ENCODE measurements around the gene PGBD2. TPM values are rescaled to one million over a fixed set of nuclear protein-coding genes. Genes with fewer than 3 reads are reported as not detected.
"Not testable (repeated sequence)": the region's sequence is repeated elsewhere in the genome, so short reads cannot be mapped to it uniquely, and the experiment has no call there.

Gene PGBD2
- polyA plus RNA-seq, 1 donor = 10.3 TPM

- DNase-seq = no peak
- H3K36me3 ChIP-seq (ENCODE audit: control insufficient read depth, insufficient read depth, low read length) = peaks cover 6% of the 10 kb centered on the region
- no peaks in the 10 kb centered on the region for H3K9me3 ChIP-seq (ENCODE audit: control insufficient read depth, low read depth, low read length)
- no peaks in the 10 kb centered on the region for H3K4me1 ChIP-seq (ENCODE audit: control insufficient read depth, insufficient read depth, low read length)
- no peak overlapping the region for H3K4me3 ChIP-seq (ENCODE audit: low read length)
- H3K27me3 ChIP-seq (ENCODE audit: control insufficient read depth, insufficient read depth, low read length) = no peaks in the 10 kb centered on the region
- no peak overlapping the region for H3K27ac ChIP-seq (ENCODE audit: low read length)
- WGBS (ENCODE audit: insufficient coverage, low lambda C conversion rate) = 80% methylated on average over 1 of the region's 7 CpGs
Measured at GRCh38 chr1:248926401-248927182, 20.6 kb downstream of the PGBD2 start.

DNA sequence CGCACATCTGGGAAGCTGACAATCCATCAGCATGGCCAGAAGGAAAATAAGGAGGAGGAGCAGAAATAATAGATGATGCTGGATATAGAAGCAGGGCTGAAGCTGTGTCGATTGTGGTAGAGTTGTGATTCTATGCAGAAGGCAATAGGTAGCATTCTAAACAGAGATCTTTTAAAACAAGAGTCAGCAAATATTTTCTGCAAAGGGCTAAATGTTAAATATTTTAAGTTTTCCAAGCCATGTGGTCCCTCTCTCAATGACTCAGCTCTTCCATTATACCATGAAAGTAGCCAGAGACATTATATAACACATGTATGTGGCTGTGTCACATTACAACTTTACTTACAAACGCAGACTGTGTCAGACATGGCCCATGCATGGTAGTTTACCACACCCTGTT is 21.2 kb downstream of the PGBD2 start:
- H3K9me3 ChIP-seq (ENCODE audit: control insufficient read depth, low read depth, low read length); H3K27ac ChIP-seq (ENCODE audit: low read length); DNase-seq; H3K4me3 ChIP-seq (ENCODE audit: low read length); H3K4me1 ChIP-seq (ENCODE audit: control insufficient read depth, insufficient read depth, low read length); H3K36me3 ChIP-seq (ENCODE audit: control insufficient read depth, insufficient read depth, low read length); H3K27me3 ChIP-seq (ENCODE audit: control insufficient read depth, insufficient read depth, low read length): not testable (repeated sequence)
- WGBS (ENCODE audit: insufficient coverage, low lambda C conversion rate) = 70% methylated on average over 1 of the region's 3 CpGs

DNA sequence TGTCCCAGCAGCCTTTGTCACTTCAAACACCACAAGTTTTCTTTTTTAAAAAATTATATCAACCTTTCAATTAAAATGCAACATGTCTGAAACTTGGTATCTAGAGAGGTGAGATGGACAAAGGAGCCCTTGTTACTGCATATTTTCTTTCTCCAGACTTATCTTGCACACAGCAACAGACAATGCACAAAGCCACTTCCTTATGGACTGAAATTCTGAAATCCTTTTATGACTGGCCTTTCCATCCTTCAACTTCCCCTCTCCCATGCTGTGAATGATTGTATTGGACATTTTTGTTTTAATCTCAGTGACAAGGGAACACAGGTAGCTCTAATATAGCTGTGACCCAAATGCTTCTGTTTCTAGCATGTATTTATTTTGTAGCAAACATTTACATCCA is 22.1 kb downstream of the PGBD2 start:
- not testable (repeated sequence) for H3K9me3 ChIP-seq (ENCODE audit: control insufficient read depth, low read depth, low read length); H3K4me3 ChIP-seq (ENCODE audit: low read length); H3K36me3 ChIP-seq (ENCODE audit: control insufficient read depth, insufficient read depth, low read length); H3K4me1 ChIP-seq (ENCODE audit: control insufficient read depth, insufficient read depth, low read length); DNase-seq; H3K27me3 ChIP-seq (ENCODE audit: control insufficient read depth, insufficient read depth, low read length); H3K27ac ChIP-seq (ENCODE audit: low read length)

GRCh38 chr1:248930037-248930436 is 24.0 kb downstream of the PGBD2 start:
- WGBS (ENCODE audit: insufficient coverage, low lambda C conversion rate) = 100% methylated on average over 1 of the region's 4 CpGs
- not testable (repeated sequence) for H3K27me3 ChIP-seq (ENCODE audit: control insufficient read depth, insufficient read depth, low read length); H3K4me1 ChIP-seq (ENCODE audit: control insufficient read depth, insufficient read depth, low read length); H3K36me3 ChIP-seq (ENCODE audit: control insufficient read depth, insufficient read depth, low read length); H3K4me3 ChIP-seq (ENCODE audit: low read length); H3K9me3 ChIP-seq (ENCODE audit: control insufficient read depth, low read depth, low read length); DNase-seq; H3K27ac ChIP-seq (ENCODE audit: low read length)

GRCh38 chr1:248938173-248938809 is 32.3 kb downstream of the PGBD2 start:
- not testable (repeated sequence) for H3K27me3 ChIP-seq (ENCODE audit: control insufficient read depth, insufficient read depth, low read length); H3K9me3 ChIP-seq (ENCODE audit: control insufficient read depth, low read depth, low read length); H3K4me3 ChIP-seq (ENCODE audit: low read length); H3K36me3 ChIP-seq (ENCODE audit: control insufficient read depth, insufficient read depth, low read length); H3K4me1 ChIP-seq (ENCODE audit: control insufficient read depth, insufficient read depth, low read length); DNase-seq; H3K27ac ChIP-seq (ENCODE audit: low read length)
- WGBS (ENCODE audit: insufficient coverage, low lambda C conversion rate) = no CpG with 5 or more reads among the region's 9 CpGs

- H3K27ac ChIP-seq (ENCODE audit: low read length); H3K36me3 ChIP-seq (ENCODE audit: control insufficient read depth, insufficient read depth, low read length); H3K4me3 ChIP-seq (ENCODE audit: low read length); H3K4me1 ChIP-seq (ENCODE audit: control insufficient read depth, insufficient read depth, low read length); H3K27me3 ChIP-seq (ENCODE audit: control insufficient read depth, insufficient read depth, low read length); DNase-seq; H3K9me3 ChIP-seq (ENCODE audit: control insufficient read depth, low read depth, low read length): not testable (repeated sequence)
- WGBS (ENCODE audit: insufficient coverage, low lambda C conversion rate) = no CpG with 5 or more reads among the region's 77 CpGs
Measured at GRCh38 chr1:248944134-248944999, 38.3 kb downstream of the PGBD2 start.

GRCh38 chr1:248945000-248945423 is 39.0 kb downstream of the PGBD2 start:
- H3K36me3 ChIP-seq (ENCODE audit: control insufficient read depth, insufficient read depth, low read length); H3K27ac ChIP-seq (ENCODE audit: low read length); H3K4me3 ChIP-seq (ENCODE audit: low read length); H3K9me3 ChIP-seq (ENCODE audit: control insufficient read depth, low read depth, low read length); H3K4me1 ChIP-seq (ENCODE audit: control insufficient read depth, insufficient read depth, low read length); DNase-seq; H3K27me3 ChIP-seq (ENCODE audit: control insufficient read depth, insufficient read depth, low read length): not testable (repeated sequence)
- no CpG with 5 or more reads among the region's 33 CpGs for WGBS (ENCODE audit: insufficient coverage, low lambda C conversion rate)

DNA sequence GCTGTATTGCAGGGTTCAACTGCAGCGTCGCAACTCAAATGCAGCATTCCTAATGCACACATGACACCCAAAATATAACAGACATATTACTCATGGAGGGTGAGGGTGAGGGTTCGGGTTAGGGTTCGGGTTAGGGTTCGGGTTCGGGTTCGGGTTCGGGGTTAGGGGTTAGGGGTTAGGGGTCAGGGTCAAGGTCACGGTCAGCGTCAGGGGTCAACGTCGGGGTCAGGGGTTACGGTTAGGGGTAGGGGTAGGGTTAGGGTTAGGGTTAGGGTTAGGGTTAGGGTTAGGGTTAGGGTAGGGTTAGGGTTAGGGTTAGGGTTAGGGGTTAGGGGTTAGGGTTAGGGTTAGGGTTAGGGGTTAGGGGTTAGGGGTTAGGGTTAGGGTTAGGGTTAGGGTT is 39.4 kb downstream of the PGBD2 start:
- no CpG with 5 or more reads among the region's 13 CpGs for WGBS (ENCODE audit: insufficient coverage, low lambda C conversion rate)
- not testable (repeated sequence) for H3K36me3 ChIP-seq (ENCODE audit: control insufficient read depth, insufficient read depth, low read length); H3K4me3 ChIP-seq (ENCODE audit: low read length); H3K4me1 ChIP-seq (ENCODE audit: control insufficient read depth, insufficient read depth, low read length); H3K27ac ChIP-seq (ENCODE audit: low read length); H3K9me3 ChIP-seq (ENCODE audit: control insufficient read depth, low read depth, low read length); H3K27me3 ChIP-seq (ENCODE audit: control insufficient read depth, insufficient read depth, low read length)
- peak in 1 of 2 donors; percentile 26 for DNase-seq

DNA sequence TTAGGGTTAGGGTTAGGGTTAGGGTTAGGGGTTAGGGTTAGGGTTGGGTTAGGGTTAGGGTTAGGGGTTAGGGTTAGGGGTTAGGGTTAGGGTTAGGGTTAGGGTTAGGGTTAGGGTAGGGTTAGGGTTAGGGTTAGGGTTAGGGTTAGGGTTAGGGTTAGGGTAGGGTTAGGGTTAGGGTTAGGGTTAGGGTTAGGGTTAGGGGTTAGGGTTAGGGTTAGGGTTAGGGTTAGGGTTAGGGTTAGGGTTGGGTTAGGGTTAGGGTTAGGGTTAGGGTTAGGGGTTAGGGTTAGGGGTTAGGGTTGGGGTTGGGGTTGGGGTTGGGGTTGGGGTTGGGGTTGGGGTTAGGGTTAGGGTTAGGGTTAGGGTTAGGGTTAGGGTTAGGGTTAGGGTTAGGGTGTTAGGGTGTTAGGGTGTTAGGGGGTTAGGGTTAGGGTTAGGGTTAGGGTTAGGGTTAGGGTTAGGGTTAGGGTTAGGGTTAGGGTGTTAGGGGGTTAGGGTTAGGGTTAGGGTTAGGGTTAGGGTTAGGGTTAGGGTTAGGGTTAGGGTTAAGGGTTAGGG is 39.9 kb downstream of the PGBD2 start:
- H3K27ac ChIP-seq (ENCODE audit: low read length); H3K36me3 ChIP-seq (ENCODE audit: control insufficient read depth, insufficient read depth, low read length); H3K9me3 ChIP-seq (ENCODE audit: control insufficient read depth, low read depth, low read length); H3K4me1 ChIP-seq (ENCODE audit: control insufficient read depth, insufficient read depth, low read length); DNase-seq; H3K27me3 ChIP-seq (ENCODE audit: control insufficient read depth, insufficient read depth, low read length); H3K4me3 ChIP-seq (ENCODE audit: low read length): not testable (repeated sequence)

Data from large intestine (tissue), 3 donors.